BLaER1 treated with 17β-estradiol and CSF1 and Interleukin-3, amounts not matched to agents 10 nM and 100 nM (cell line): ENCODE data around the gene NOVA2.

ENCODE experiments used
- H3K27ac ChIP-seq, 11 experiments: shearing (Covaris generic); formaldehyde crosslinking; 2 replicates each; pipeline ENCODE4 v1.8.1; 2022
- H3K27me3 ChIP-seq, 11 experiments: shearing (Covaris generic); formaldehyde crosslinking; 2 replicates each; pipeline ENCODE4 v1.8.1; 2022
- H3K36me3 ChIP-seq, 11 experiments: shearing (Covaris generic); formaldehyde crosslinking; 2 replicates each; pipeline ENCODE4 v1.8.1; 2022
- H3K4me1 ChIP-seq, 10 experiments: shearing (Covaris generic); formaldehyde crosslinking; 2 replicates each; pipeline ENCODE4 v1.8.1; 2022
- H3K4me2 ChIP-seq, 11 experiments: shearing (Covaris generic); formaldehyde crosslinking; 2 replicates each; pipeline ENCODE4 v1.8.1; 2022
- H3K4me3 ChIP-seq, 10 experiments: shearing (Covaris generic); formaldehyde crosslinking; 2 replicates each; pipeline ENCODE4 v1.8.1; 2022
- H3K9ac ChIP-seq, 11 experiments: shearing (Covaris generic); formaldehyde crosslinking; 2 replicates each; pipeline ENCODE4 v1.8.1; 2022
- H3K9me3 ChIP-seq, 11 experiments: shearing (Covaris generic); formaldehyde crosslinking; replicated peaks in 1 of 11; 2 replicates each; pipeline ENCODE4 v1.8.1; 2022
- H4K20me1 ChIP-seq, 11 experiments: shearing (Covaris generic); formaldehyde crosslinking; 2 replicates each; pipeline ENCODE4 v1.8.1; 2022
- Cebpa-rat ChIP-seq, 11 experiments: shearing (Covaris generic); IDR thresholded peaks; 2 replicates each; pipeline ENCODE4 v1.8.1; 2022

NOVA2 gene

DNA sequence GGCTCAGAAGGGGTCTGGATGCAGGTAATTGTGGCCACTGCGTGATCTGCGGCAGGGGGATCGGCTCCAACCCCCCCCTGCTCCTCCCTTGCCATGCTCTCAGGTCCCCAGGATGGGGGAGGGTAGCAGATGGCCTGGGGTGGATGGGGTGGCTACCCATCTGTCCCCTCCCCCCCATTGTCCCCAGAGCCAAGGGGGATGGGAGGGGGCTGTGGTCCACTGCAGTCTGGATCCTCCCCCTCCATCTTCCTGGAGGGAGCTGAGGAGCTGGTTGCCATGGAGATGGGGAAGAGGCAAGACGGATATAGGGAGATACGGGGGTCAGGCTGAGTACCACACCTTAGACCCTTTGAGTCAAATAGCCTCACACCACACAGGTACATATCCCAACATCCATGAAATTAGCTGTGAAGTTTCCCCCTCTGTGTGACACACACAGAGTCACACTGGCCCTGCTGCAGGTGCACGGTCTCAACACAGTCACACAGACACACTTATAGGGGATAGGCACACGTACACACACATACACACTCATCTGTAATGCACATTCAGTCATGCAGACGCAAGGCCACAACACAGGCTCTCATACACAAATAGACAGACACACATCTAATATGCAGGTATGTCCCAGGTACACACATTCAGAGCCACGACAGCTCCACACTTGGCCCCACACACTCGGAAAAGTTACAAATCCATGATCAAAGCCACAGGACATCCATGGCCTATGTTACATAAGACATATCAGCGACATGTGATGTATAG, 1.8 kb upstream of the NOVA2 start:
- H3K27me3 ChIP-seq, result no peaks in the 10 kb centered on the region
- H3K27ac ChIP-seq, result peak overlapping the region in 2 of 11 experiments; percentile 48 to 52; a peak in 3 of 22 replicates
- H3K9ac ChIP-seq, result peak overlapping the region in 1 of 11 experiments; percentile 56; a peak in 3 of 22 replicates
- no peak overlapping the region for H3K4me3 ChIP-seq
- H3K4me1 ChIP-seq, result peaks cover 19 to 82% (median 72%) of the 10 kb centered on the region in 10 experiments
- no peaks in the 10 kb centered on the region for H3K36me3 ChIP-seq
- H3K4me2 ChIP-seq, result peak overlapping the region in 9 of 11 experiments; percentile 59 to 86 (median 71); a peak in 18 of 22 replicates
- no peaks in the 10 kb centered on the region for H3K9me3 ChIP-seq
- no peak for TF ChIP-seq Cebpa-rat (IDR thresholded peaks at IDR 0.05)
- H4K20me1 ChIP-seq, result no peaks in the 10 kb centered on the region

DNA sequence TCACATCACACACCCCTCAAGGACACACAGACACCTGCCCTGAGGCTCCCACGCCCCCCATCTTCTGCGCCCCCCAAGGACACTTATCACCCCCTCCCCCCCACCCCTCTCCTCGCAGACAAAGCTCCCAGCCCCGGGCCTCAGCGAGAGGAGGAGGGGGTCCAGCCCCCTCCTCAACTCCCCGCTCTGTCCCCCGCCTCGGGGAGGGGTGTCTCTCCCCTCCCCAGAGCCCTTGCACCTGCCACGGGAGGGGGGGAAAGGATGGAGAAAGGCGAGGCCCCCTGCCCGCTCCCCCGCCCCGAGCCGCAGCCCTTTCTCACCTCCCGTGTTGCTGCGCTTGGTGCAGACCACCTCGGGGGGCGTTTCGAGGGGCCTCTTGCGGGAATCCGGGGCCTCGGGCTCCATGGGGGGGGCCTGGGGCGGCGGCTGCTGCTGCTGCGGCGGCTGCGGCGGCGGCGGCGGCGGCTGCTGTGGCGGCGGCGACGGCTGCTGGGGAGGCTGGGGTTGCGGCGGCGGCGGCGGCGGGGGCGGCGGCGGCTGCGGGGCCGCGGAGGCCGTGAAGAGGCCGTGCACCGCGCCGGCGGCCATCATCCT, 621 bp downstream of the NOVA2 start:
- no peak for TF ChIP-seq Cebpa-rat (IDR thresholded peaks at IDR 0.05)
- no peaks in the 10 kb centered on the region for H3K36me3 ChIP-seq
- peak overlapping the region; percentile 81 to 94 (median 87) for H3K4me2 ChIP-seq
- no peaks in the 10 kb centered on the region for H3K27me3 ChIP-seq
- peaks cover 19 to 72% (median 63%) of the 10 kb centered on the region in 10 experiments for H3K4me1 ChIP-seq
- no peaks in the 10 kb centered on the region for H3K9me3 ChIP-seq
- peak overlapping the region in 3 of 11 experiments; percentile 41 to 54 (median 44); a peak in 5 of 22 replicates for H3K9ac ChIP-seq
- peak overlapping the region in 8 of 10 experiments; percentile 35 to 59 (median 44); a peak in 10 of 20 replicates for H3K4me3 ChIP-seq
- no peaks in the 10 kb centered on the region for H4K20me1 ChIP-seq
- no peak overlapping the region for H3K27ac ChIP-seq

- H3K9ac ChIP-seq, result peak overlapping the region in 1 of 11 experiments; percentile 44; a peak in 4 of 22 replicates
- H3K27ac ChIP-seq, result peak overlapping the region in 2 of 11 experiments; percentile 30 to 48; a peak in 3 of 22 replicates
- H3K9me3 ChIP-seq, result no peaks in the 10 kb centered on the region
- H4K20me1 ChIP-seq, result no peaks in the 10 kb centered on the region
- no peaks in the 10 kb centered on the region for H3K27me3 ChIP-seq
- TF ChIP-seq Cebpa-rat (IDR thresholded peaks at IDR 0.05), result no peak
- no peaks in the 10 kb centered on the region for H3K36me3 ChIP-seq
- peak overlapping the region; percentile 81 to 94 (median 87) for H3K4me2 ChIP-seq
- H3K4me1 ChIP-seq, result peaks cover 19 to 71% (median 59%) of the 10 kb centered on the region in 10 experiments
- peak overlapping the region in 3 of 10 experiments; percentile 36 to 59 (median 47); a peak in 7 of 20 replicates for H3K4me3 ChIP-seq
Measured at GRCh38 chr19:45972081-45972946, 1.4 kb downstream of the NOVA2 start.

DNA sequence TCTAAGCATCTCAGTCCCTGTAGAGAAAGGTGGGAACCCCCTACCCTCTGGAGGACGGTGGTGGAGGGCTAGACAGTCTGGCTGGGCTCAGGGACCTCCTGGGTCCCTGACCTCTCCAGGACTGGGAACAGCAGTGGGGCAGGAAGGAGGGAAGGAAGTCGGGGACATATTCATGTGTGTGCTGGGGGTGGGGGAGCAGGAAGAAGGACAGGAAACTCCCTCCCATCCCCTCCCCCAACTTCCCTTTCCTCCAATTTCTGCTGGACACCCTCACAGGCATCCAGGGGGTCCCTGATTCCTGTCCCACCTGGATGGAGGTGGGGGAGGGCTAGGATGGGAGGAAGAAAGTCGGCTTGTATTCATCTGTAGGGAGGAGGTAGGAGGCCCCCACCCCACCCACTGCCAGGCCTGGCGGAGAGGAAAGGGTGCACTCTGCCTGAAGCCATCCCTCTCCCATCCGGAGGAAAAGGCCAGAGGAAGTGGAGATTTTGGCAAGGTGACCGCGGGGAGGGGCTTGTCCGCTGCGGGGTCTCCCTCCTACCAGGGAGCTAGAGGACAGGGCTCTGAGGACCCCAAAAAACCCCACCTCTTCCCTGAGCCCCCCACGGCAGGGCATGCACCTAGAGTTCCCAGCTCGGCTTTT, 2.3 kb downstream of the NOVA2 start:
- Histone ChIP-seq H3K9ac (peak overlapping the region in 8 of 11 experiments; percentile 6 to 52 (median 22); a peak in 10 of 22 replicates), H4K20me1 (no peaks in the 10 kb centered on the region), H3K4me1 (peaks cover 19 to 62% (median 51%) of the 10 kb centered on the region in 10 experiments), H3K36me3 (no peaks in the 10 kb centered on the region), H3K27me3 (no peaks in the 10 kb centered on the region), H3K27ac (peak overlapping the region in 10 of 11 experiments; percentile 6 to 58 (median 28); a peak in 12 of 22 replicates), H3K4me3 (peak overlapping the region in 4 of 10 experiments; percentile 7 to 44 (median 20); a peak in 7 of 20 replicates), H3K9me3 (no peaks in the 10 kb centered on the region), H3K4me2 (peak overlapping the region; percentile 81 to 94 (median 87))
- TF ChIP-seq Cebpa-rat (IDR thresholded peaks at IDR 0.05), result no peak

GRCh38 chr19:45969676-45970075, 4.0 kb downstream of the NOVA2 start:
- Histone ChIP-seq H3K27me3 (no peaks in the 10 kb centered on the region), H3K36me3 (no peaks in the 10 kb centered on the region), H3K4me1 (peaks cover 19 to 47% (median 34%) of the 10 kb centered on the region in 10 experiments), H3K4me2 (no peak overlapping the region), H3K4me3 (no peak overlapping the region), H3K9ac (no peak overlapping the region), H3K27ac (no peak overlapping the region), H4K20me1 (no peaks in the 10 kb centered on the region), H3K9me3 (no peaks in the 10 kb centered on the region)
- no peak for TF ChIP-seq Cebpa-rat (IDR thresholded peaks at IDR 0.05)

DNA sequence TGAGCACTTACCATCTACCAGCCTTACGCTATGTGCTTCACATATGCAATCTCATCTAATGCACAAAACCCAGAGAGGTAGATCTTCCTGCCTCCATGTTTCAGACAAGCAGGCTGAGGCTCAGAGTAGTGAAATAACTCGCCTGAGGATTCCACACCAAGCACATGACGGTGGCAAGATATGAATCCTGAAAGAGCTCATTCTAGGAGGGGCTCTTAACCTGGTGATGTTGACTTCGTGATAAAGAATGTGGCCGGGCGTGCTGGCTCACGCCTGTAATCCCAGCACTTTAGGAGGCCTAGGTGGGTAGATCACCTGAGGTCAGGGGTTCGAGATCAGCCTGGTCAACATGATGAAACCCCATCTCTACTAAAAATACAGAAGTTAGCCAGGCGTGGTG, 5.0 kb downstream of the NOVA2 start:
- Histone ChIP-seq H3K4me3 (no peak overlapping the region), H3K9me3 (peaks cover 0 to 3% (median 0%) of the 10 kb centered on the region in 11 experiments; a peak in 1 of 22 replicates), H3K27ac (no peak overlapping the region), H4K20me1 (no peaks in the 10 kb centered on the region), H3K9ac (no peak overlapping the region), H3K27me3 (no peaks in the 10 kb centered on the region), H3K4me1 (peaks cover 19 to 46% (median 26%) of the 10 kb centered on the region in 10 experiments), H3K4me2 (no peak overlapping the region), H3K36me3 (no peaks in the 10 kb centered on the region)
- TF ChIP-seq Cebpa-rat (IDR thresholded peaks at IDR 0.05), result no peak

DNA sequence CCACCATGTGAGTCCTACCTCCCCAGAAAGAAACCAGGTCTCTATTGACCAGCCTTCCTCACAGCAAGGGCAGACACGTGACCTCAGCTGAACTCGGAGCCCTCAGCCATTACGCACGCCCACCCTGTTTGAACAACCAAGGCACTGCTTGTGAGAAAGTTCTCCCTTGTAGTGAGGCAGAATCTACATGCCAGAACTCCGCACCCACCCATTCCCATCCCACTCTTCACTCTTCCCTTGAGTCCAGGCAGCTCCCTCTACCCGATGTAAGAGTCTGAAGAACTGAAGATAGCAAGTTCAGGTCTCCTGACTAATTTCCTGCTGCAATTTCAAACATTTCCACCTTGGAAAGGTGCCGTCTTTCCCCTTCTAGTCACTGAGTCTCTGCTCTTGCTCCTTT, 6.4 kb downstream of the NOVA2 start:
- H3K4me1 ChIP-seq, result peaks cover 14 to 48% (median 31%) of the 10 kb centered on the region in 10 experiments
- no peak overlapping the region for H3K4me3 ChIP-seq
- no peak for TF ChIP-seq Cebpa-rat (IDR thresholded peaks at IDR 0.05)
- H3K9ac ChIP-seq, result no peak overlapping the region
- peaks cover 0 to 11% (median 0%) of the 10 kb centered on the region in 11 experiments; a peak in 5 of 22 replicates for H3K9me3 ChIP-seq
- H3K36me3 ChIP-seq, result no peaks in the 10 kb centered on the region
- no peaks in the 10 kb centered on the region for H3K27me3 ChIP-seq
- no peak overlapping the region for H3K27ac ChIP-seq
- H3K4me2 ChIP-seq, result no peak overlapping the region
- no peaks in the 10 kb centered on the region for H4K20me1 ChIP-seq

GRCh38 chr19:45962021-45962420, 11.6 kb downstream of the NOVA2 start:
- H4K20me1 ChIP-seq, result no peaks in the 10 kb centered on the region
- peaks cover 0 to 11% (median 0%) of the 10 kb centered on the region in 11 experiments; a peak in 5 of 22 replicates for H3K9me3 ChIP-seq
- H3K4me2 ChIP-seq, result peak overlapping the region in 8 of 11 experiments; percentile 2 to 63 (median 42); a peak in 14 of 22 replicates
- H3K36me3 ChIP-seq, result no peaks in the 10 kb centered on the region
- H3K4me1 ChIP-seq, result peaks cover 17 to 67% (median 53%) of the 10 kb centered on the region in 10 experiments; a peak in 19 of 20 replicates
- no peak for TF ChIP-seq Cebpa-rat (IDR thresholded peaks at IDR 0.05)
- no peak overlapping the region for H3K9ac ChIP-seq
- H3K27ac ChIP-seq, result no peak overlapping the region
- no peak overlapping the region for H3K4me3 ChIP-seq
- H3K27me3 ChIP-seq, result no peaks in the 10 kb centered on the region
